Measurements from ENCODE around the gene BAZ2B.

The BAZ2B gene

DNA sequence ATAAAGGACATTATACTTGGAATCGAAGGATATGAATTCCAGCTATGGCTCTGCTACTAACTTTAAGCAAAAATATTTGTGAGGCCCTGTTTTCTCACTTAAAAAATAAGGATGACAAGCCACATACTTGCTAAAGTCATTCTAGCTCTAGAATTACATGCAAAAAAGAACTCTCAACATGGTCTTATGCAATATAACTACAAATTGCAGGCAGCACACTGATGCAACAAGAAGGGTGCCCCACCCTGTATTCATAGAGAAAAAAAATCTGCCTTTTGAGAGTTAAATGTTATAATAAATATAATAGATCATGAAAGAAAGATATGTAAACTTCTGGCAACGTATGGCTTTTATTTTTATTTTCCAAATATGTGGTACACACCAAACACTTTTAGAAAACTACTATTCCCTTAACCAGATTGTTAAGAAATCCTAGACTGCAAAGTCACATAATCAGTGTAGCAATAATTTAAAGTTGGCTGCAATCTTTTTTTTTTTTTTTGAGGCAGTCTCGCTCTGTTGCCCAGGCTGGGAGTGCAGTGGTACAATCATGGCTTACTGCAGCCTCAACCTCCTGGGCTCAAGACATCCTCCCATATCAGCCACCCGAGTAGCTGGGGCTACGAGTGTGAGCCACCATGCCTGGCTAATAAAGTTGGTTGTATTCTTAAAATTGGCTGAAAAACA is 289.6 kb downstream of the BAZ2B start:
- Histone ChIP-seq H3K4me1 (ENCODE audit: insufficient read depth, low read length, severe bottlenecking) (no peaks in the 10 kb centered on the region), H3K4me2 (ENCODE audit: low read length) (no peak overlapping the region), H3K79me2 (ENCODE audit: insufficient read depth, low read length) (no peaks in the 10 kb centered on the region), H3K9me2 (ENCODE audit: low read depth, low read length) (no peaks in the 10 kb centered on the region), H3K9ac (ENCODE audit: low read length) (no peak overlapping the region), H3K4me3 (ENCODE audit: low read depth, low read length, poor library complexity, severe bottlenecking) (no peak overlapping the region), H2AFZ (ENCODE audit: low read length) (no peak overlapping the region), H3K36me3 (ENCODE audit: insufficient read depth, low read length) (no peaks in the 10 kb centered on the region), H3F3A (ENCODE audit: insufficient read depth, low read length) (no peaks in the 10 kb centered on the region), H4K20me1 (ENCODE audit: insufficient read depth, low read length) (no peaks in the 10 kb centered on the region), H3K9me3 (ENCODE audit: low read length) (no peaks in the 10 kb centered on the region), H3K27ac (ENCODE audit: low read depth, low read length, poor library complexity, severe bottlenecking) (no peak overlapping the region), H3K27me3 (ENCODE audit: insufficient read depth, low read length) (no peaks in the 10 kb centered on the region)
- TF ChIP-seq EZH2 (IDR thresholded peaks at IDR 0.05; ENCODE audit: borderline replicate concordance, low read length), result no peak
- TF ChIP-seq, protein P1, sequence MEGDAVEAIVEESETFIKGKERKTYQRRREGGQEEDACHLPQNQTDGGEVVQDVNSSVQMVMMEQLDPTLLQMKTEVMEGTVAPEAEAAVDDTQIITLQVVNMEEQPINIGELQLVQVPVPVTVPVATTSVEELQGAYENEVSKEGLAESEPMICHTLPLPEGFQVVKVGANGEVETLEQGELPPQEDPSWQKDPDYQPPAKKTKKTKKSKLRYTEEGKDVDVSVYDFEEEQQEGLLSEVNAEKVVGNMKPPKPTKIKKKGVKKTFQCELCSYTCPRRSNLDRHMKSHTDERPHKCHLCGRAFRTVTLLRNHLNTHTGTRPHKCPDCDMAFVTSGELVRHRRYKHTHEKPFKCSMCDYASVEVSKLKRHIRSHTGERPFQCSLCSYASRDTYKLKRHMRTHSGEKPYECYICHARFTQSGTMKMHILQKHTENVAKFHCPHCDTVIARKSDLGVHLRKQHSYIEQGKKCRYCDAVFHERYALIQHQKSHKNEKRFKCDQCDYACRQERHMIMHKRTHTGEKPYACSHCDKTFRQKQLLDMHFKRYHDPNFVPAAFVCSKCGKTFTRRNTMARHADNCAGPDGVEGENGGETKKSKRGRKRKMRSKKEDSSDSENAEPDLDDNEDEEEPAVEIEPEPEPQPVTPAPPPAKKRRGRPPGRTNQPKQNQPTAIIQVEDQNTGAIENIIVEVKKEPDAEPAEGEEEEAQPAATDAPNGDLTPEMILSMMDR (IDR thresholded peaks at IDR 0.05; ENCODE audit: low read length), result no peak

DNA sequence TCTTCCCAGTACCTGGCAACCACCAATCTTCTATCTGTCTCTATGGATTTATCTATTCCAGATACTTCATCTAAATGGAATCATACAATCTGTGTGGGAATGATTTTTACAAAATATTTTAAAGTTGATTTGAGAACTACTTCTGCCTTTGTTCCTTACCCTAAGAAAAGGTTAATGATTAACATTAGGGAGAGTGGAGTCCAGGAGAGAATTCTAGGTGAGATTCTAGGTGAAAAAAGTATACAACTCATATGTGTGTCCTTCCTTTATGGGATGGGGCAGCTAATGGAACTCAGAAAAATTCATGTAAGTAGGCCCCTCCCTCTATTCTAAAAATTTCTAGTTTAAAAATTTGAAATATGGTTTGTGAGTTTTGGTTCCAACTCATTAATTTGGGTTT is 293.9 kb downstream of the BAZ2B start:
- Histone ChIP-seq H3K27ac (ENCODE audit: low read depth, low read length, poor library complexity, severe bottlenecking) (no peak overlapping the region), H3K9me3 (ENCODE audit: low read length) (no peaks in the 10 kb centered on the region), H4K20me1 (ENCODE audit: insufficient read depth, low read length) (no peaks in the 10 kb centered on the region), H3K36me3 (ENCODE audit: insufficient read depth, low read length) (no peaks in the 10 kb centered on the region), H3F3A (ENCODE audit: insufficient read depth, low read length) (no peaks in the 10 kb centered on the region), H3K4me2 (ENCODE audit: low read length) (no peak overlapping the region), H3K9me2 (ENCODE audit: low read depth, low read length) (no peaks in the 10 kb centered on the region), H3K27me3 (ENCODE audit: insufficient read depth, low read length) (no peaks in the 10 kb centered on the region), H3K79me2 (ENCODE audit: insufficient read depth, low read length) (no peaks in the 10 kb centered on the region), H3K4me1 (ENCODE audit: insufficient read depth, low read length, severe bottlenecking) (no peaks in the 10 kb centered on the region), H2AFZ (ENCODE audit: low read length) (no peak overlapping the region), H3K4me3 (ENCODE audit: low read depth, low read length, poor library complexity, severe bottlenecking) (no peak overlapping the region), H3K9ac (ENCODE audit: low read length) (no peak overlapping the region)
- no peak for TF ChIP-seq EZH2 (IDR thresholded peaks at IDR 0.05; ENCODE audit: borderline replicate concordance, low read length)
- TF ChIP-seq, protein P1 (IDR thresholded peaks at IDR 0.05; ENCODE audit: low read length), result no peak

DNA sequence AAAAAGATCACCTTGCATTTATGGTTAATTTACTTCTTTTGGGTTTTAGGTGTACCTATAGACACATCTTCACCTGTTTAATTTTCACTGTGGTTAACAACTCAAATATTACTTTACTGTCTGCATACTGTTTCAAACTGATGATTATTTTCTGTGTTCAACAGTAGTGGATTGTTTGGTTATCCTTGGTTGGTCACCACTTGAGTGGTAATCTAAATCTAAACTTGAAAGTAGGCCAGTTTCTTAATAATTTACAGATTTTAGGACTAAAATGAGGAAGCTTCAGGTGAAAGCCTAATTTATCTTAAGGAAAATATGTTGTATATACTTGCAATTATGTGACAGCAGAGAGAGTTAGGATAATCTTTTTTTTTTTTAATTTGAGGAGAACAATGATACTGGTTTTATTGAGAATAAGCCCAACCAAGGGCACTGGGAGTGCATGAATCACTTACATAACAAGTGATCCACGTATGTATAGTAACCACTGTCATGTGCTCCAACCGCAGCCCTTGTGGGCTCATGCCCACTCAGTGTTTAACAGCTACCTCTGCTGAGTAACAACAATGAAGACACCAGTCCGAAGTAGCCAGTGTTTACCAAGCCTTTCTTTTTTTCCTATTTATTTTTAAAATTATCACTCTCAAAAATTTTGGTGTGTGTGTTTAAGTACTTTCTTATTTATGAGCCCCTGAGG is 298.8 kb downstream of the BAZ2B start:
- H3K27me3 ChIP-seq (ENCODE audit: insufficient read depth, low read length), result no peaks in the 10 kb centered on the region
- no peak overlapping the region for H3K9ac ChIP-seq (ENCODE audit: low read length)
- no peak for TF ChIP-seq EZH2 (IDR thresholded peaks at IDR 0.05; ENCODE audit: borderline replicate concordance, low read length)
- TF ChIP-seq, protein P1 (IDR thresholded peaks at IDR 0.05; ENCODE audit: low read length), result no peak
- H3K27ac ChIP-seq (ENCODE audit: low read depth, low read length, poor library complexity, severe bottlenecking), result no peak overlapping the region
- no peaks in the 10 kb centered on the region for H4K20me1 ChIP-seq (ENCODE audit: insufficient read depth, low read length)
- no peaks in the 10 kb centered on the region for H3K79me2 ChIP-seq (ENCODE audit: insufficient read depth, low read length)
- no peaks in the 10 kb centered on the region for H3K36me3 ChIP-seq (ENCODE audit: insufficient read depth, low read length)
- no peak overlapping the region for H2AFZ ChIP-seq (ENCODE audit: low read length)
- H3K4me2 ChIP-seq (ENCODE audit: low read length), result no peak overlapping the region
- H3K4me3 ChIP-seq (ENCODE audit: low read depth, low read length, poor library complexity, severe bottlenecking), result no peak overlapping the region
- no peaks in the 10 kb centered on the region for H3K9me3 ChIP-seq (ENCODE audit: low read length)
- no peaks in the 10 kb centered on the region for H3F3A ChIP-seq (ENCODE audit: insufficient read depth, low read length)
- no peaks in the 10 kb centered on the region for H3K9me2 ChIP-seq (ENCODE audit: low read depth, low read length)
- H3K4me1 ChIP-seq (ENCODE audit: insufficient read depth, low read length, severe bottlenecking), result no peaks in the 10 kb centered on the region
